Hematopoietic multipotent progenitor cell treated with erythropoietin and hydrocortisone succinate and interleukin-3 and kit ligand, for 17 days (in vitro differentiated cells): Measurements from ENCODE around the gene ITFG2.
"Not testable (repeated sequence)": the region's sequence is repeated elsewhere in the genome, so short reads cannot be mapped to it uniquely, and the experiment has no call there.

Source experiments
- DNase-seq: peaks from one replicate; pipeline ENCODE4 v3.0.0-alpha.2; 2015; ENCODE audit warnings: low spot score

The ITFG2 gene

DNA sequence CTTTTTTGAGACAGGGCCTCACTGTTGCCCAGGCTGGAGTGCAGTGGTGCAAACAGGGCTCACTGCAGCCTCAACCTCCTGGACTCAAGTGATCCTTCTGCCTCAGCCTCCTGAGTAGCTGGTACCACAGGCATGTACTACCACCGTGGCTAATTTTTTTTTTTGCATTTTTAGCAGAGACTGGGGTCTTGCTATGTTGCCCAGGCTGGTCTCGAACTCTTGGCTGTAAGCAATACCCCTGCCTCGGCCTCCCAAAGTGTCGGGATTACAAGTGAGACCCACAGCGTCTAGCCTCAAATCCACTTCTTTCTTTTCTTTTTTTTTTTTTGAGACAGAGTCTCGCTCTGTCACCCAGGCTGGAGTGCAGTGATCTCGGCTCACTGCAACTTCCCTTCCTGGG, 50.9 kb downstream of the ITFG2 start:
- not testable (repeated sequence) for DNase-seq

DNA sequence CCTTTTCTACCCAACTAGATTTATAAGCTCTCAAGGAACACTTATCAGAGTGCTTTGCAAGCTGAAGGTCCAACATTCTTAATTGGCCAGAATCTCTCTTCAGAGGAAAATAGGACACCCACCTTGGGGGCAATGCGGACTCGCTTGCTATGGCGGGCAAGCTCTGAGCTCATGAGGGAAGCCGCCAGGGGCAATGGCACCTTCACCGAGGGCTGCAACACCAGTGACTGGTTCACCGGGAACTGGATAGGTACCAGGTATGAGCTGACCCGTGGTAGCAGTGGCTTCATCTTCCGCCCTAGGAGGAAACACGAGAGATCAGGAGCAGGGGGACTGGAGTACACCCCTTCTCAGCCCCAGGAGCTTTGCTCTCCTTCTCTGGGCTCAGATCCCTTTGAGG, 51.7 kb downstream of the ITFG2 start:
- DNase-seq: no peak

DNA sequence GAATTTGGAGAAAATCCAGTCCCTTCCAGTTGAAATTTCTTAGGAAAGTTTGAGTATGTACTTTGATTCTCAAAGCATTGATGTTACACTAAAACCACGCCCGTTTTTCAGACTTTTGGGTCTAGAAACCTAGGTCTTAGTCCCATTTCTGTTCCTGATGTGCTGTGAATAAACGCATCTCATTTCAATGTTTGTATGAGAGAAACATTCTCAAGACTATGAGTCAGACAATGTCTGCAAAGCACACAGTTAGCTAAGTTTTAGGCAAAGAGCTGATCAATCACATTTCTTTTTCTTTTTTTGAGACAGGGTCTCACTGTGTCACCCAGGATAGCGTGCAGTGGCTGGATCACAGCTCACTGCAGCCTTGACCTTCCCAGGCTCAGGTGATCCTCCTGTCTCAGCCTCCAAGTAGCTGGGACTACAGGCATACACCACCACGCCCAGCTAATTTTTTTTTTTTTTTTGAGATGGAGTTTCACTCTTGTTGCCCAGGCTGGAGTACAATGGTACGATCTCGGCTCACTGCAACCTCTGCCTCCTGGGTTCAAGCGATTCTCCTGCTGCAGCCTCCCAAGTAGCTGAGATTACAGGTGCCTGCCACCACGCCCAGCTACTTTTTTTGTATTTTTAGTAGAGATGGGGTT, 56.6 kb downstream of the ITFG2 start:
- not testable (repeated sequence) for DNase-seq
